Fibroblast of mammary gland (primary cell): ENCODE measurements around the gene NME4.
A peak's percentile ranks its signal among the peaks of the same experiment; 100 is the strongest.
"Not testable (repeated sequence)": the region's sequence is repeated elsewhere in the genome, so short reads cannot be mapped to it uniquely, and the experiment has no call there.

Experiments used
- DNase-seq: peaks from one replicate; pipeline ENCODE4 v3.0.0-alpha.2; 2010; ENCODE audit warnings: low read depth
- H3K4me3 ChIP-seq: 2 replicates; pipeline ENCODE4 v1.5.1; 2011; ENCODE audit warnings: low read depth, mild to moderate bottlenecking, low read length, moderate library complexity; ENCODE audit not compliant: control insufficient read depth
- CTCF ChIP-seq: conservative IDR thresholded peaks from 2 replicates; pipeline ENCODE4 v1.5.1; 2011; ENCODE audit warnings: low read depth, low read length, inconsistent platforms; ENCODE audit not compliant: control insufficient read depth, insufficient read depth

The NME4 gene

GRCh38 chr16:360698-361336 is 36.2 kb upstream of the NME4 start:
- DNase-seq = no peak
- TF ChIP-seq CTCF = no peak
- no peak overlapping the region for H3K4me3 ChIP-seq

GRCh38 chr16:361341-361871 is 35.6 kb upstream of the NME4 start:
- H3K4me3 ChIP-seq = no peak overlapping the region
- no peak for DNase-seq
- no peak for TF ChIP-seq CTCF

GRCh38 chr16:361872-362701 is 34.9 kb upstream of the NME4 start:
- peak; percentile 75 for TF ChIP-seq CTCF
- no peak overlapping the region for H3K4me3 ChIP-seq
- DNase-seq = peak; percentile 72

- H3K4me3 ChIP-seq, DNase-seq: not testable (repeated sequence)
Observed at GRCh38 chr16:362702-362999, 34.3 kb upstream of the NME4 start.

- no peak for TF ChIP-seq CTCF
- no peak for DNase-seq
- H3K4me3 ChIP-seq = no peak overlapping the region
Observed at GRCh38 chr16:363110-363765, 33.8 kb upstream of the NME4 start.

- no peak for DNase-seq
- no peak for TF ChIP-seq CTCF
- no peak overlapping the region for H3K4me3 ChIP-seq
Observed at GRCh38 chr16:363766-364490, 33.1 kb upstream of the NME4 start.
